ENCODE measurements around the gene COL17A1.

Gene COL17A1

DNA sequence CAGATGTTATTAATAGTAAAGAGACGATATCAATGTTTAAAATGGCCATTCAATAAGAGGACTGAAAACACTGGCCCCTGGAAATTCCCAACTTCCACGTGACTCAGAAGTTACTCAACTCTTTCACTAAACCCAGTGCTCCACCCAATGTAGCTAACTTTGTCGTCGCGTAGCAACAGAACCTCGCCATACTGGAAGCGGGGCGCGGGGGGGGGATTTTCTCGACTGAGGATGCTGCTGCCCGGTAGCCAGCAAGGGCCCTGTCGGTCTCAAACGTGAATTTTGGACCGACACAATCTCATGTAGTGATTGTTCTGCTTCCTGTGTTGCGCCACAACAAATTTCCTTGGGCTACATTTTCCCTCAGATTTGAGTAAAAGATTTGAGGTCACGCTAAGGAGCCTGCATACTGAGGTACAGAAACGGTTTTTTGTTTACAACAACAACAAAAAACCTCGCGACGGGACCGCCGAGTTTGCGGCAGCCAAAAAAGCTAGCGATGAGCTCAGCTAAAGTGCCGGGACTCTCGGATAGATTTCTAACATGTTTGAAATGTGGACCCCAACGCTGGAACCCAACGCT lies 35.3 kb upstream of the COL17A1 start:
- no peaks in the 10 kb centered on the region; the same call in 1 of the 2 replicates for H3K79me2 ChIP-seq (ENCODE audit: low read length)
- peak overlapping the region; percentile 96 for H2AFZ ChIP-seq (ENCODE audit: low read depth, low read length)
- H3K9me3 ChIP-seq (ENCODE audit: insufficient read depth, low read length), result no peaks in the 10 kb centered on the region
- H3K4me1 ChIP-seq (ENCODE audit: low read length), result peaks cover 11% of the 10 kb centered on the region
- H4K20me1 ChIP-seq (ENCODE audit: insufficient read depth, low read length), result no peaks in the 10 kb centered on the region
- TF ChIP-seq EZH2phosphoT487 (IDR thresholded peaks at IDR 0.05; ENCODE audit: low read depth), result no peak
- TF ChIP-seq, protein P1, sequence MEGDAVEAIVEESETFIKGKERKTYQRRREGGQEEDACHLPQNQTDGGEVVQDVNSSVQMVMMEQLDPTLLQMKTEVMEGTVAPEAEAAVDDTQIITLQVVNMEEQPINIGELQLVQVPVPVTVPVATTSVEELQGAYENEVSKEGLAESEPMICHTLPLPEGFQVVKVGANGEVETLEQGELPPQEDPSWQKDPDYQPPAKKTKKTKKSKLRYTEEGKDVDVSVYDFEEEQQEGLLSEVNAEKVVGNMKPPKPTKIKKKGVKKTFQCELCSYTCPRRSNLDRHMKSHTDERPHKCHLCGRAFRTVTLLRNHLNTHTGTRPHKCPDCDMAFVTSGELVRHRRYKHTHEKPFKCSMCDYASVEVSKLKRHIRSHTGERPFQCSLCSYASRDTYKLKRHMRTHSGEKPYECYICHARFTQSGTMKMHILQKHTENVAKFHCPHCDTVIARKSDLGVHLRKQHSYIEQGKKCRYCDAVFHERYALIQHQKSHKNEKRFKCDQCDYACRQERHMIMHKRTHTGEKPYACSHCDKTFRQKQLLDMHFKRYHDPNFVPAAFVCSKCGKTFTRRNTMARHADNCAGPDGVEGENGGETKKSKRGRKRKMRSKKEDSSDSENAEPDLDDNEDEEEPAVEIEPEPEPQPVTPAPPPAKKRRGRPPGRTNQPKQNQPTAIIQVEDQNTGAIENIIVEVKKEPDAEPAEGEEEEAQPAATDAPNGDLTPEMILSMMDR (IDR thresholded peaks at IDR 0.05; ENCODE audit: low read depth, low read length), result no peak
- no peaks in the 10 kb centered on the region for H3K27me3 ChIP-seq (ENCODE audit: low read depth, low read length)
- peak overlapping the region; percentile 98 for H3K9ac ChIP-seq (ENCODE audit: low read length)
- H3K4me2 ChIP-seq (ENCODE audit: low read length), result peak overlapping the region; percentile 59
- H3K4me3 ChIP-seq (ENCODE audit: low read length), result peak overlapping the region; percentile 99
- H3K36me3 ChIP-seq (replicated peaks; ENCODE audit: low read depth, low read length), result no peaks in the 10 kb centered on the region
- peak overlapping the region; percentile 86 for H3K27ac ChIP-seq (ENCODE audit: low read length)

DNA sequence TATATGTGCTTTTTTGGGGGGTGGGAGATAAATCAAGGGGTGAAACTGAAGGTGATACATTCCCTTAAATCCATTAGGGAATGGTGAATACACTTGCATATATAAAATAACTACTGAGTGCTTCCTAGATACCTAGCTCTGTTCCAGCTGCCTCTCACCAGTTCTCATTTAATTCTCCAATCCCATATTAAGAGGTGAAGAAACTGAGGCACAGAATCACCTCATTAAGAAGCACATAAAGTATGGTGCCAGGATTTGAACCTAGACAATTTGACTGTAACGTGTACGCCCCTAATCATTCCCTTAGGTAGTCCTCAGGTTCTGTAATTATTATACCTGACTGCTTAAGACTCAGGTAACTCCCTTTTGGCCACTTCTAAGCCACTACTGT lies 34.8 kb upstream of the COL17A1 start:
- H3K4me1 ChIP-seq (ENCODE audit: low read length), result peaks cover 11% of the 10 kb centered on the region
- peak overlapping the region; percentile 96 for H2AFZ ChIP-seq (ENCODE audit: low read depth, low read length)
- H3K36me3 ChIP-seq (replicated peaks; ENCODE audit: low read depth, low read length), result no peaks in the 10 kb centered on the region
- peak overlapping the region; percentile 59 for H3K4me2 ChIP-seq (ENCODE audit: low read length)
- H3K27ac ChIP-seq (ENCODE audit: low read length), result peak overlapping the region; percentile 86; the same call in 1 of the 2 replicates
- no peaks in the 10 kb centered on the region for H3K27me3 ChIP-seq (ENCODE audit: low read depth, low read length)
- H3K79me2 ChIP-seq (ENCODE audit: low read length), result no peaks in the 10 kb centered on the region; the same call in 1 of the 2 replicates
- H3K9ac ChIP-seq (ENCODE audit: low read length), result peak overlapping the region; percentile 98; the same call in 1 of the 2 replicates
- H4K20me1 ChIP-seq (ENCODE audit: insufficient read depth, low read length), result no peaks in the 10 kb centered on the region
- H3K9me3 ChIP-seq (ENCODE audit: insufficient read depth, low read length), result no peaks in the 10 kb centered on the region
- peak overlapping the region; percentile 99 for H3K4me3 ChIP-seq (ENCODE audit: low read length)
- no peak for TF ChIP-seq EZH2phosphoT487 (IDR thresholded peaks at IDR 0.05; ENCODE audit: low read depth)
- TF ChIP-seq, protein P1 (IDR thresholded peaks at IDR 0.05; ENCODE audit: low read depth, low read length), result no peak

- peaks cover 11% of the 10 kb centered on the region for H3K4me1 ChIP-seq (ENCODE audit: low read length)
- TF ChIP-seq, protein P1 (IDR thresholded peaks at IDR 0.05; ENCODE audit: low read depth, low read length), result no peak
- TF ChIP-seq EZH2phosphoT487 (IDR thresholded peaks at IDR 0.05; ENCODE audit: low read depth), result no peak
- no peak overlapping the region for H3K9ac ChIP-seq (ENCODE audit: low read length)
Measured at GRCh38 chr10:104119996-104120395, 34.3 kb upstream of the COL17A1 start.

DNA sequence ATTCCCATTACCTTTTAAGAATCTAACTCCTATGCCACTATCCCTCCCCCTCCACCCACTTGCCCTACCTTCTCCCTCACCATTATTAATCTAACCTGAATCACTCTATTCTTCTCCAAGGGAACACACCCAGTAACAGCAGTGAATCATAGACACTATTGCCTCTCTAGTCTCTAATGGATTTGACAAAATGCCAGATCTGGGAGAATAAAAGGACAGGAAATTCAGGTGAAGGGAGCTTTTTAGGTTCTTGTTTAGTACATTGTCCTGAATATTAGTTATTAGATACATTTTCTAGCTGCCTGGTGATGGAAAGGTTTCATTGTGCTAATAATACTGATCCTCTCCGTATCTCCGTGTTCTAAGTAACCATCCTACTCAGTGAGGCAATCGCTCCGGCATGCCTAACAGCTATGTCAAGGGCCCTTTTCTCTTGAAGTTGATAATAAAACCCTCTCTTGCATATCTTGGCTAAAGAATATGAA lies 32.2 kb upstream of the COL17A1 start:
- H3K27ac ChIP-seq (ENCODE audit: low read length), result no peak overlapping the region

More at GRCh38 chr10:104119996-104120395, 34.3 kb upstream of the COL17A1 start:
- Histone ChIP-seq H2AFZ (ENCODE audit: low read depth, low read length) (peak overlapping the region; percentile 45; the same call in 1 of the 2 replicates), H3K4me3 (ENCODE audit: low read length) (no peak overlapping the region), H3K36me3 (replicated peaks; ENCODE audit: low read depth, low read length) (no peaks in the 10 kb centered on the region), H3K79me2 (ENCODE audit: low read length) (no peaks in the 10 kb centered on the region; the same call in 1 of the 2 replicates), H3K9me3 (ENCODE audit: insufficient read depth, low read length) (no peaks in the 10 kb centered on the region), H3K27ac (ENCODE audit: low read length) (no peak overlapping the region), H3K4me2 (ENCODE audit: low read length) (no peak overlapping the region), H3K27me3 (ENCODE audit: low read depth, low read length) (no peaks in the 10 kb centered on the region), H4K20me1 (ENCODE audit: insufficient read depth, low read length) (no peaks in the 10 kb centered on the region)

More for the DNA sequence above, 32.2 kb upstream of the COL17A1 start:
- no peak overlapping the region for H3K4me3 ChIP-seq (ENCODE audit: low read length)
- H3K9ac ChIP-seq (ENCODE audit: low read length), result no peak overlapping the region
- no peaks in the 10 kb centered on the region for H3K27me3 ChIP-seq (ENCODE audit: low read depth, low read length)
- no peak overlapping the region for H3K4me2 ChIP-seq (ENCODE audit: low read length)
- H3K9me3 ChIP-seq (ENCODE audit: insufficient read depth, low read length), result no peaks in the 10 kb centered on the region
- no peaks in the 10 kb centered on the region; the same call in 1 of the 2 replicates for H3K79me2 ChIP-seq (ENCODE audit: low read length)
- TF ChIP-seq EZH2phosphoT487 (IDR thresholded peaks at IDR 0.05; ENCODE audit: low read depth), result no peak
- TF ChIP-seq, protein P1 (IDR thresholded peaks at IDR 0.05; ENCODE audit: low read depth, low read length), result no peak
- H3K4me1 ChIP-seq (ENCODE audit: low read length), result peaks cover 17% of the 10 kb centered on the region
- no peaks in the 10 kb centered on the region for H4K20me1 ChIP-seq (ENCODE audit: insufficient read depth, low read length)
- H2AFZ ChIP-seq (ENCODE audit: low read depth, low read length), result no peak overlapping the region
- no peaks in the 10 kb centered on the region for H3K36me3 ChIP-seq (replicated peaks; ENCODE audit: low read depth, low read length)

All from OCI-LY3 (cell line).